Stimulated activated CD4-positive, alpha-beta T cell treated with anti-CD3 and anti-CD28 coated beads, Interleukin-12 subunit alpha, Interleukin-12 subunit beta, amount 100 ng/mL, for 48 hours (primary cell): ENCODE data around the gene MRTFA.
"Not testable (repeated sequence)": the region's sequence is repeated elsewhere in the genome, so short reads cannot be mapped to it uniquely, and the experiment has no call there.

Experiments used
- DNase-seq, 3 donors: peaks; one replicate each; pipeline ENCODE4 v3.0.0-alpha.2; 2020; ENCODE audit warnings: low read depth in 2 of 3, low spot score in 1 of 3

The MRTFA gene

GRCh38 chr22:40560551-40560950 lies 76.0 kb downstream of the MRTFA start:
- DNase-seq, result no peak

GRCh38 chr22:40557972-40558371 lies 78.5 kb downstream of the MRTFA start:
- DNase-seq, result no peak

GRCh38 chr22:40556641-40557040 lies 79.9 kb downstream of the MRTFA start:
- no peak for DNase-seq

- not testable (repeated sequence) for DNase-seq
Observed at GRCh38 chr22:40554023-40554422, 82.5 kb downstream of the MRTFA start.

GRCh38 chr22:40553014-40553554 lies 83.4 kb downstream of the MRTFA start:
- DNase-seq, result no peak

GRCh38 chr22:40552070-40552469 lies 84.4 kb downstream of the MRTFA start:
- DNase-seq, result no peak

- no peak for DNase-seq
Observed at GRCh38 chr22:40547729-40548143, 88.8 kb downstream of the MRTFA start.

- DNase-seq, result no peak
Observed at GRCh38 chr22:40544758-40545157, 91.8 kb downstream of the MRTFA start.

GRCh38 chr22:40542821-40543540 lies 93.5 kb downstream of the MRTFA start:
- DNase-seq, result no peak

- DNase-seq, result no peak
Observed at GRCh38 chr22:40541300-40541699, 95.2 kb downstream of the MRTFA start.

GRCh38 chr22:40540265-40540664 lies 96.3 kb downstream of the MRTFA start:
- no peak for DNase-seq

GRCh38 chr22:40536149-40536548 lies 100.4 kb downstream of the MRTFA start:
- not testable (repeated sequence) for DNase-seq

GRCh38 chr22:40535642-40536041 lies 100.9 kb downstream of the MRTFA start:
- no peak for DNase-seq

- DNase-seq, result no peak
Observed at GRCh38 chr22:40535189-40535512, 101.4 kb downstream of the MRTFA start.

GRCh38 chr22:40534379-40535188 lies 101.9 kb downstream of the MRTFA start:
- DNase-seq, result peak in 2 of 3 donors; percentile 3 to 12

GRCh38 chr22:40533712-40534378 lies 102.7 kb downstream of the MRTFA start:
- DNase-seq, result peak; percentile 22 to 44 (median 23)

GRCh38 chr22:40531951-40532900 lies 104.3 kb downstream of the MRTFA start:
- no peak for DNase-seq

GRCh38 chr22:40530391-40530790 lies 106.1 kb downstream of the MRTFA start:
- DNase-seq, result not testable (repeated sequence)

- DNase-seq, result no peak
Observed at GRCh38 chr22:40529821-40530220, 106.7 kb downstream of the MRTFA start.

GRCh38 chr22:40526960-40527359 lies 109.6 kb downstream of the MRTFA start:
- no peak for DNase-seq
